ENCODE data around the gene A1BG.

A1BG gene

GRCh38 chr19:58366585-58367430, 13.5 kb upstream of the A1BG start:
- no peak overlapping the region for H3K9ac ChIP-seq (ENCODE audit: low read depth, low read length)
- H3K36me3 ChIP-seq (ENCODE audit: control insufficient read depth, insufficient read depth, low read length), result no peaks in the 10 kb centered on the region
- H3K4me1 ChIP-seq (ENCODE audit: control insufficient read depth, insufficient read depth, low read length), result no peaks in the 10 kb centered on the region
- no peaks in the 10 kb centered on the region for H3K27me3 ChIP-seq (ENCODE audit: control insufficient read depth, insufficient read depth, low read length)
- no peak overlapping the region for H3K4me3 ChIP-seq (ENCODE audit: low read depth, low read length)
- H3K9me3 ChIP-seq (ENCODE audit: control insufficient read depth, insufficient read depth, low read length), result no peaks in the 10 kb centered on the region

- no peak overlapping the region for H3K4me3 ChIP-seq (ENCODE audit: low read depth, low read length)
- H3K27me3 ChIP-seq (ENCODE audit: control insufficient read depth, insufficient read depth, low read length), result no peaks in the 10 kb centered on the region
- H3K4me1 ChIP-seq (ENCODE audit: control insufficient read depth, insufficient read depth, low read length), result no peaks in the 10 kb centered on the region
- H3K9ac ChIP-seq (ENCODE audit: low read depth, low read length), result no peak overlapping the region
- no peaks in the 10 kb centered on the region for H3K9me3 ChIP-seq (ENCODE audit: control insufficient read depth, insufficient read depth, low read length)
- no peaks in the 10 kb centered on the region for H3K36me3 ChIP-seq (ENCODE audit: control insufficient read depth, insufficient read depth, low read length)
These were observed 10.9 kb upstream of the A1BG start for GRCh38 chr19:58364146-58364545.

- Histone ChIP-seq H3K4me1 (ENCODE audit: control insufficient read depth, insufficient read depth, low read length) (no peaks in the 10 kb centered on the region), H3K4me3 (ENCODE audit: low read depth, low read length) (peak within 1 kb of the TSS; percentile 98), H3K9me3 (ENCODE audit: control insufficient read depth, insufficient read depth, low read length) (no peaks in the 10 kb centered on the region), H3K36me3 (ENCODE audit: control insufficient read depth, insufficient read depth, low read length) (no peaks in the 10 kb centered on the region), H3K27me3 (ENCODE audit: control insufficient read depth, insufficient read depth, low read length) (no peaks in the 10 kb centered on the region), H3K9ac (ENCODE audit: low read depth, low read length) (peak within 1 kb of the TSS; percentile 91)
These were observed 9.1 kb upstream of the A1BG start, which contains the start of gene ZNF497 for GRCh38 chr19:58362272-58362994. Gene ZNF497, minus strand, starts transcription at chr19:58362751. Its CDS starts 5,116 bp downstream, at chr19:58357635.

GRCh38 chr19:58361900-58362271, 8.6 kb upstream of the A1BG start:
- no peaks in the 10 kb centered on the region for H3K9me3 ChIP-seq (ENCODE audit: control insufficient read depth, insufficient read depth, low read length)
- H3K36me3 ChIP-seq (ENCODE audit: control insufficient read depth, insufficient read depth, low read length), result no peaks in the 10 kb centered on the region
- H3K9ac ChIP-seq (ENCODE audit: low read depth, low read length), result peak overlapping the region; percentile 91
- H3K27me3 ChIP-seq (ENCODE audit: control insufficient read depth, insufficient read depth, low read length), result no peaks in the 10 kb centered on the region
- H3K4me3 ChIP-seq (ENCODE audit: low read depth, low read length), result peak overlapping the region; percentile 98
- no peaks in the 10 kb centered on the region for H3K4me1 ChIP-seq (ENCODE audit: control insufficient read depth, insufficient read depth, low read length)

GRCh38 chr19:58357481-58358145, 4.3 kb upstream of the A1BG start:
- no peak overlapping the region for H3K4me3 ChIP-seq (ENCODE audit: low read depth, low read length)
- H3K36me3 ChIP-seq (ENCODE audit: control insufficient read depth, insufficient read depth, low read length), result peaks cover 3% of the 10 kb centered on the region
- H3K9ac ChIP-seq (ENCODE audit: low read depth, low read length), result peak overlapping the region; percentile 57
- H3K9me3 ChIP-seq (ENCODE audit: control insufficient read depth, insufficient read depth, low read length), result no peaks in the 10 kb centered on the region
- H3K4me1 ChIP-seq (ENCODE audit: control insufficient read depth, insufficient read depth, low read length), result no peaks in the 10 kb centered on the region
- H3K27me3 ChIP-seq (ENCODE audit: control insufficient read depth, insufficient read depth, low read length), result no peaks in the 10 kb centered on the region

- H3K36me3 ChIP-seq (ENCODE audit: control insufficient read depth, insufficient read depth, low read length), result peaks cover 3% of the 10 kb centered on the region
- H3K4me1 ChIP-seq (ENCODE audit: control insufficient read depth, insufficient read depth, low read length), result no peaks in the 10 kb centered on the region
- H3K4me3 ChIP-seq (ENCODE audit: low read depth, low read length), result no peak overlapping the region
- H3K9ac ChIP-seq (ENCODE audit: low read depth, low read length), result peak overlapping the region; percentile 57
- H3K27me3 ChIP-seq (ENCODE audit: control insufficient read depth, insufficient read depth, low read length), result no peaks in the 10 kb centered on the region
- H3K9me3 ChIP-seq (ENCODE audit: control insufficient read depth, insufficient read depth, low read length), result no peaks in the 10 kb centered on the region
These were observed 3.6 kb upstream of the A1BG start for GRCh38 chr19:58356766-58357480.

GRCh38 chr19:58355908-58356765, 2.8 kb upstream of the A1BG start:
- Histone ChIP-seq H3K4me3 (ENCODE audit: low read depth, low read length) (no peak overlapping the region), H3K9ac (ENCODE audit: low read depth, low read length) (no peak overlapping the region), H3K4me1 (ENCODE audit: control insufficient read depth, insufficient read depth, low read length) (no peaks in the 10 kb centered on the region), H3K36me3 (ENCODE audit: control insufficient read depth, insufficient read depth, low read length) (peaks cover 3% of the 10 kb centered on the region), H3K27me3 (ENCODE audit: control insufficient read depth, insufficient read depth, low read length) (no peaks in the 10 kb centered on the region), H3K9me3 (ENCODE audit: control insufficient read depth, insufficient read depth, low read length) (no peaks in the 10 kb centered on the region)

- no peaks in the 10 kb centered on the region for H3K9me3 ChIP-seq (ENCODE audit: control insufficient read depth, insufficient read depth, low read length)
- H3K9ac ChIP-seq (ENCODE audit: low read depth, low read length), result no peak overlapping the region
- no peaks in the 10 kb centered on the region for H3K27me3 ChIP-seq (ENCODE audit: control insufficient read depth, insufficient read depth, low read length)
- H3K4me3 ChIP-seq (ENCODE audit: low read depth, low read length), result no peak overlapping the region
- H3K36me3 ChIP-seq (ENCODE audit: control insufficient read depth, insufficient read depth, low read length), result peaks cover 3% of the 10 kb centered on the region
- H3K4me1 ChIP-seq (ENCODE audit: control insufficient read depth, insufficient read depth, low read length), result no peaks in the 10 kb centered on the region
These were observed 2.0 kb upstream of the A1BG start for GRCh38 chr19:58355215-58355796.

- Histone ChIP-seq H3K36me3 (ENCODE audit: control insufficient read depth, insufficient read depth, low read length) (peaks cover 3% of the 10 kb centered on the region), H3K27me3 (ENCODE audit: control insufficient read depth, insufficient read depth, low read length) (no peaks in the 10 kb centered on the region), H3K9me3 (ENCODE audit: control insufficient read depth, insufficient read depth, low read length) (no peaks in the 10 kb centered on the region), H3K9ac (ENCODE audit: low read depth, low read length) (no peak overlapping the region), H3K4me3 (ENCODE audit: low read depth, low read length) (no peak overlapping the region), H3K4me1 (ENCODE audit: control insufficient read depth, insufficient read depth, low read length) (no peaks in the 10 kb centered on the region)
These were observed 1.3 kb upstream of the A1BG start for GRCh38 chr19:58354478-58355030.

- no peaks in the 10 kb centered on the region for H3K9me3 ChIP-seq (ENCODE audit: control insufficient read depth, insufficient read depth, low read length)
- H3K4me1 ChIP-seq (ENCODE audit: control insufficient read depth, insufficient read depth, low read length), result no peaks in the 10 kb centered on the region
- no peak overlapping the region for H3K4me3 ChIP-seq (ENCODE audit: low read depth, low read length)
- no peaks in the 10 kb centered on the region for H3K27me3 ChIP-seq (ENCODE audit: control insufficient read depth, insufficient read depth, low read length)
- peaks cover 3% of the 10 kb centered on the region for H3K36me3 ChIP-seq (ENCODE audit: control insufficient read depth, insufficient read depth, low read length)
- H3K9ac ChIP-seq (ENCODE audit: low read depth, low read length), result no peak overlapping the region
These were observed 605 bp upstream of the A1BG start for GRCh38 chr19:58353717-58354477.

Data from iPS-15b (cell line).